Hepatocyte (in vitro differentiated cells): ENCODE measurements around the gene RLN2. TPM values are rescaled to one million over a fixed set of nuclear protein-coding genes. Genes with fewer than 3 reads are reported as not detected.
"Not testable (repeated sequence)": the region's sequence is repeated elsewhere in the genome, so short reads cannot be mapped to it uniquely, and the experiment has no call there.

Source experiments
- DNase-seq: peaks from one replicate; pipeline ENCODE4 v3.0.0-alpha.2; 2016; ENCODE audit warnings: low spot score
- H2AFZ ChIP-seq: fragments of 200-600 bp; sonication (generic); 2 replicates; pipeline ENCODE4 v1.6.0; 2016; ENCODE audit warnings: antibody characterized with exemption, mild to moderate bottlenecking
- H3K27ac ChIP-seq: fragments of 200-600 bp; sonication (generic); 2 replicates; pipeline ENCODE4 v1.5.1; 2016; ENCODE audit warnings: mild to moderate bottlenecking
- H3K27me3 ChIP-seq: fragments of 200-600 bp; sonication (generic); 2 replicates; pipeline ENCODE4 v1.6.1; 2016
- H3K36me3 ChIP-seq: fragments of 200-600 bp; sonication (generic); replicated peaks from 2 replicates; pipeline ENCODE4 v1.5.1; 2016; ENCODE audit warnings: low read depth; ENCODE audit not compliant: insufficient read depth
- H3K4me1 ChIP-seq: fragments of 200-600 bp; sonication (generic); 2 replicates; pipeline ENCODE4 v1.5.1; 2016; ENCODE audit warnings: mild to moderate bottlenecking, moderate library complexity; ENCODE audit not compliant: insufficient read depth
- H3K4me2 ChIP-seq: fragments of 200-600 bp; sonication (generic); 2 replicates; pipeline ENCODE4 v1.6.0; 2016
- H3K4me3 ChIP-seq: fragments of 200-600 bp; sonication (generic); 2 replicates; pipeline ENCODE4 v1.5.1; 2016; ENCODE audit warnings: mild to moderate bottlenecking
- H3K79me2 ChIP-seq: fragments of 200-600 bp; sonication (generic); 2 replicates; pipeline ENCODE4 v1.6.0; 2017; ENCODE audit warnings: mild to moderate bottlenecking
- H3K9me2 ChIP-seq: fragments of 200-600 bp; sonication (generic); replicated peaks from 2 replicates; pipeline ENCODE4 v1.6.0; 2017; ENCODE audit warnings: mild to moderate bottlenecking; ENCODE audit not compliant: insufficient read depth
- H3K9me3 ChIP-seq: fragments of 200-600 bp; sonication (generic); 2 replicates; pipeline ENCODE4 v1.5.1; 2016; ENCODE audit warnings: low read depth, mild to moderate bottlenecking
- H4K20me1 ChIP-seq: fragments of 200-600 bp; sonication (generic); 2 replicates; pipeline ENCODE4 v1.6.0; 2016; ENCODE audit warnings: mild to moderate bottlenecking; ENCODE audit not compliant: insufficient read depth, poor library complexity, severe bottlenecking
- CTCF ChIP-seq: fragments of 200-600 bp; sonication (generic); IDR thresholded peaks from 2 replicates; pipeline ENCODE4 v1.5.1; 2016; ENCODE audit warnings: antibody characterized with exemption, mild to moderate bottlenecking; ENCODE audit not compliant: poor library complexity
- EZH2 ChIP-seq: fragments of 200-600 bp; sonication (generic); IDR thresholded peaks from 2 replicates; pipeline ENCODE4 v1.6.1; 2016; ENCODE audit warnings: antibody characterized with exemption, mild to moderate bottlenecking, borderline replicate concordance
- EZH2phosphoT487 ChIP-seq: fragments of 200-600 bp; sonication (generic); IDR thresholded peaks from one replicate; pipeline ENCODE4 v1.6.1; 2018; ENCODE audit warnings: antibody characterized with exemption, mild to moderate bottlenecking, low read depth, moderate library complexity; ENCODE audit not compliant: unreplicated experiment, severe bottlenecking
- WGBS: methylation state at CpG from one replicate; pipeline ENCODE4 v1.1.6; 2016; ENCODE audit warnings: low lambda C conversion rate; ENCODE audit errors: missing lambda C conversion rate; 5-methylcytosine and 5-hydroxymethylcytosine counted together
- polyA plus RNA-seq: library from polyadenylated mRNA; unstranded; fragments of >200 nt; fragmentation: Nextera tagmentation; extraction: Ambion mirVana; gene quantifications from 2 replicates; pipeline ENCODE4 v1.2.1, GENCODE V29; 2016
- total RNA-seq: library from RNA; depleted of rRNA; stranded (reverse); fragments of >200 nt; gene quantifications from 2 replicates; pipeline ENCODE4 v1.2.3, GENCODE V29; 2014

The RLN2 gene
- total and polyA plus RNA-seq, 2 experiments from 2014 or later: 0.70 to 0.87 TPM

DNA sequence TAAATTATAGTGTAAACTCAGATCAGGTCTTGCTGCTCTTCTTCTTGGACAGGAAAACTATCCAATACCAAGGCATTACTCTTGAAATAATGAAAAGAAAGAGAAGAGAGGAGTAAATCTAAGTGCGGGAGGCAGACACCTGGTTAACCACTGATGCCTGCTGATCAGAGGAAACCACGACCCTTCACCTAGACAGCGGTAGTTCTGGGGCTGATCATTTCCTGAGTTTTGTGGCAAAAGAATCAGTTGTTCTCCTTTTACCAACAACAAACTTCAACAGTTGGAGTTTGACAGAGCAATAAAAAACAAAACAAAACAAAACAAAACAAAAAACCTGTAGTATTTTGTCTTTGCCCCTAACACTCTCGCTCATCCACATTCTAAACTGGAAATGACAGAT is 32.2 kb upstream of the RLN2 start:
- TF ChIP-seq EZH2 (no peak), CTCF (no peak), EZH2phosphoT487 (no peak)
- DNase-seq: no peak
- H3K36me3 ChIP-seq: no peaks in the 10 kb centered on the region
- H3K9me3 ChIP-seq: no peaks in the 10 kb centered on the region
- H3K27ac ChIP-seq: no peak overlapping the region
- no peaks in the 10 kb centered on the region for H3K27me3 ChIP-seq
- H3K79me2 ChIP-seq: no peaks in the 10 kb centered on the region
- no peak overlapping the region for H3K4me3 ChIP-seq
- no peaks in the 10 kb centered on the region for H3K4me1 ChIP-seq
- H2AFZ ChIP-seq: no peak overlapping the region
- no peak overlapping the region for H3K4me2 ChIP-seq
- H4K20me1 ChIP-seq: no peaks in the 10 kb centered on the region
- H3K9me2 ChIP-seq: no peaks in the 10 kb centered on the region
- 86% methylated on average over 4 of the region's 4 CpGs for WGBS

DNA sequence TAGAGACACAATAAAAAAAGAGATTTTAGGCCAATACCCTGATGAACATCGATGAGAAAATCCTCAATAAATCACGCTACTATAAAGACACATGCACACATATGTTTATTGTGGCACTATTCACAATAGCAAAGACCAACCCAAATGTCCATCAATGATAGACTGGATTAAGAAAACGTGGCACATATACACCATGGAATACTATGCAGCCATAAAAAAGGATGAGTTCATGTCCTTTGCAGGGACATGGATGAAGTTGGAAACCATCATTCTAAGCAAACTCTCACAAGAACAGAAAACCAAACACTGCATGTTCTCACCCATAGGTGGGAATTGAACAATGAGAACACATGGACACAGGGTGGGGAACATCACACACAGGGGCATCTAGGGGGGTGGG is 26.8 kb upstream of the RLN2 start:
- not testable (repeated sequence) for H3K27ac ChIP-seq, H4K20me1 ChIP-seq, H3K79me2 ChIP-seq, H3K4me2 ChIP-seq, H3K9me3 ChIP-seq, H3K36me3 ChIP-seq, H3K9me2 ChIP-seq, H3K4me3 ChIP-seq, DNase-seq, H2AFZ ChIP-seq, H3K27me3 ChIP-seq, H3K4me1 ChIP-seq
- 85% methylated on average over 3 of the region's 3 CpGs for WGBS

- TF ChIP-seq EZH2phosphoT487 (no peak), EZH2 (no peak), CTCF (no peak)
- Histone ChIP-seq H3K4me3 (no peak overlapping the region), H3K4me1 (no peaks in the 10 kb centered on the region), H3K79me2 (no peaks in the 10 kb centered on the region), H3K27ac (no peak overlapping the region), H3K9me3 (no peaks in the 10 kb centered on the region), H3K36me3 (no peaks in the 10 kb centered on the region), H3K4me2 (peak overlapping the region; percentile 6), H4K20me1 (no peaks in the 10 kb centered on the region), H3K27me3 (no peaks in the 10 kb centered on the region), H2AFZ (no peak overlapping the region), H3K9me2 (no peaks in the 10 kb centered on the region)
- DNase-seq: peak; percentile 60
- 42% methylated on average over 10 of the region's 10 CpGs for WGBS
Measured at GRCh38 chr9:5326893-5327548, 22.5 kb upstream of the RLN2 start.

DNA sequence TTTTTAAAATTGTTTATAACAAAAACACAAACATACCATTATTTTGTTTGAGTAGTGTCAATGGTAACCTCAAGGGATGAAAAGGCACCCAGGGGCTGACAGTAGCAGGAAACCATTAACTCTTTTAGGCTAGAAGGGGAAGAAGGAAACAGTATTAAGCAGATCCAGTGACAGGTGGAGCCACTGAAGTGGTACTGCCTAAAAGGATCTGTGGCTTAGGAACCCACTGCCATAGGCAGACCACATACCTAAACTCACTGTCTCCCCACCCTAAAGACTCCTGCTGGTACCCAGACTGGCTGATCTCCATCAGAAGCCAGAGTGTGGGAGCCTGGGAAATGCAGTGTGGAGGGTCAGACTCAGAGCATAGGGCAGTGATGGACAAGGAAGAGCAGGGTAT is 21.7 kb upstream of the RLN2 start:
- Histone ChIP-seq H3K9me3 (no peaks in the 10 kb centered on the region), H3K27me3 (no peaks in the 10 kb centered on the region), H3K4me3 (no peak overlapping the region), H4K20me1 (no peaks in the 10 kb centered on the region), H2AFZ (no peak overlapping the region), H3K36me3 (no peaks in the 10 kb centered on the region), H3K4me1 (no peaks in the 10 kb centered on the region), H3K4me2 (no peak overlapping the region), H3K9me2 (no peaks in the 10 kb centered on the region), H3K79me2 (no peaks in the 10 kb centered on the region), H3K27ac (no peak overlapping the region)
- no peak for DNase-seq
- TF ChIP-seq EZH2 (no peak), EZH2phosphoT487 (no peak), CTCF (no peak)

DNA sequence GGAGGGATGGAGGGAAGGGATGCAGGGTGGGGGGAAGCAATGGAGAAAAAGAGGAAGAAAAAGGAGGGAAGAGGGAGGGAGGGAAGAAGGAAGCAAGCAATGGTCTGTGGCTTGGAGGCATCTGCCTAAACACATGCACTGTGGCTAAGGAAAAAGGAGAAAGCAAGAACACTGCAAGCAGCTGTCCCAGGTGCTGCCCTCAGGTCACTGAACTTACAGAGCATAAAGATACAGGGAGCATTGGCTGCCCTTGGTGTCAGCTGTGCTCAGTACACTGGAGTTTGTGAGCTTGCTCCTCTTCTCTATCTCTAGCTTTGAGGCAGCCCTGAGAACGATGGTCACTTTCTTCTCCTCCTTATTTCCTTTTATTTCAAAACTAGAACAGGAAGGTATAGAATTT is 17.1 kb upstream of the RLN2 start:
- WGBS: 81% methylated on average over 1 of the region's 1 CpG
- H3K79me2 ChIP-seq, H3K4me3 ChIP-seq, H3K27ac ChIP-seq, H2AFZ ChIP-seq, H3K4me2 ChIP-seq, H3K9me2 ChIP-seq, H3K36me3 ChIP-seq, H4K20me1 ChIP-seq, H3K4me1 ChIP-seq, H3K27me3 ChIP-seq, DNase-seq, H3K9me3 ChIP-seq: not testable (repeated sequence)
